Small intestine (tissue), 7 donors: ENCODE results near the gene DGLUCY. TPM values are rescaled to one million over a fixed set of nuclear protein-coding genes. Genes with fewer than 3 reads are reported as not detected.

ENCODE experiments used
- DNase-seq, 2 donors: peaks; one replicate each; pipeline versions ENCODE4 v3.0.0 to v3.0.0-alpha.2; 2013
- FAIRE-seq: peaks from 2 replicates; lab custom pipeline; 2012; peaks lifted over from hg19 to GRCh38; lab: Jason Lieb, UNC
- H3K27ac ChIP-seq, 3 donors: one replicate each; pipeline ENCODE4 v1.5.1; 2013; ENCODE audit warnings: low read length in 2 of 3, mild to moderate bottlenecking in 2 of 3, control low read depth in 1 of 3, inconsistent platforms in 1 of 3, low read depth in 1 of 3, moderate library complexity in 1 of 3
- H3K27me3 ChIP-seq, 3 donors: one replicate each; pipeline ENCODE4 v1.6.1; 2013; ENCODE audit warnings: low read length in 3 of 3, inconsistent platforms in 1 of 3; ENCODE audit not compliant: control insufficient read depth in 3 of 3, insufficient read depth in 3 of 3
- H3K36me3 ChIP-seq, 3 donors: one replicate each; pipeline ENCODE4 v1.6.1; 2013; ENCODE audit warnings: low read length in 3 of 3, inconsistent platforms in 1 of 3, low read depth in 1 of 3, mild to moderate bottlenecking in 1 of 3, moderate library complexity in 1 of 3; ENCODE audit not compliant: control insufficient read depth in 3 of 3, insufficient read depth in 2 of 3
- H3K4me1 ChIP-seq, 3 donors: one replicate each; pipeline ENCODE4 v1.6.1; 2013; ENCODE audit warnings: low read length in 2 of 3, inconsistent platforms in 1 of 3, low read depth in 1 of 3, mild to moderate bottlenecking in 1 of 3, moderate library complexity in 1 of 3; ENCODE audit not compliant: control insufficient read depth in 3 of 3, insufficient read depth in 2 of 3
- H3K4me3 ChIP-seq, 3 donors: one replicate each; pipeline ENCODE4 v1.5.1; 2013; ENCODE audit warnings: low read length in 3 of 3, control low read depth in 1 of 3, inconsistent platforms in 1 of 3, low read depth in 1 of 3, mild to moderate bottlenecking in 1 of 3, moderate library complexity in 1 of 3
- H3K9me3 ChIP-seq, 2 donors: one replicate each; pipeline ENCODE4 v1.6.1; 2013; ENCODE audit warnings: low read depth in 1 of 2, low read length in 1 of 2; ENCODE audit not compliant: control insufficient read depth in 2 of 2, insufficient read depth in 1 of 2
- WGBS, 3 donors: extraction: QIAGEN DNeasy Blood & Tissue Kit; methylation state at CpG; one replicate each; pipeline ENCODE4 v1.1.7; 2013; 5-methylcytosine and 5-hydroxymethylcytosine counted together
- polyA plus RNA-seq, 4 donors: library from polyadenylated mRNA; stranded (reverse) in 3 of 4; unstranded in 1 of 4; fragments of 200-250 nt in 3 of 4; fragments of 120-200 nt in 1 of 4; gene quantifications; one replicate each; pipeline versions ENCODE4 v1.2.1 to v1.2.3, GENCODE V29; 2013
- donor health status: healthy with polysubstance abuse.
- donor health status: control.
- donor health status: control.
- donor health status: Bipolar disorder and iron deficiency.
- donor health status: healthy.

DGLUCY gene
- polyA plus RNA-seq, 4 donors = 11.9 to 74.9 (median 30.2) TPM

- Histone ChIP-seq H3K27ac (no peak overlapping the region), H3K4me3 (no peak overlapping the region), H3K9me3 (no peaks in the 10 kb centered on the region), H3K36me3 (peaks cover 2 to 49% (median 4%) of the 10 kb centered on the region in 3 donors), H3K27me3 (no peaks in the 10 kb centered on the region), H3K4me1 (peaks cover 0 to 15% (median 0%) of the 10 kb centered on the region in 3 donors)
- WGBS, 3 donors = 95 to 100% (median 97%) methylated on average over 7 of the region's 7 CpGs
- FAIRE-seq = no peak
- no peak for DNase-seq
These were observed 21.2 kb downstream of the DGLUCY start for GRCh38 chr14:91135039-91135438.

DNA sequence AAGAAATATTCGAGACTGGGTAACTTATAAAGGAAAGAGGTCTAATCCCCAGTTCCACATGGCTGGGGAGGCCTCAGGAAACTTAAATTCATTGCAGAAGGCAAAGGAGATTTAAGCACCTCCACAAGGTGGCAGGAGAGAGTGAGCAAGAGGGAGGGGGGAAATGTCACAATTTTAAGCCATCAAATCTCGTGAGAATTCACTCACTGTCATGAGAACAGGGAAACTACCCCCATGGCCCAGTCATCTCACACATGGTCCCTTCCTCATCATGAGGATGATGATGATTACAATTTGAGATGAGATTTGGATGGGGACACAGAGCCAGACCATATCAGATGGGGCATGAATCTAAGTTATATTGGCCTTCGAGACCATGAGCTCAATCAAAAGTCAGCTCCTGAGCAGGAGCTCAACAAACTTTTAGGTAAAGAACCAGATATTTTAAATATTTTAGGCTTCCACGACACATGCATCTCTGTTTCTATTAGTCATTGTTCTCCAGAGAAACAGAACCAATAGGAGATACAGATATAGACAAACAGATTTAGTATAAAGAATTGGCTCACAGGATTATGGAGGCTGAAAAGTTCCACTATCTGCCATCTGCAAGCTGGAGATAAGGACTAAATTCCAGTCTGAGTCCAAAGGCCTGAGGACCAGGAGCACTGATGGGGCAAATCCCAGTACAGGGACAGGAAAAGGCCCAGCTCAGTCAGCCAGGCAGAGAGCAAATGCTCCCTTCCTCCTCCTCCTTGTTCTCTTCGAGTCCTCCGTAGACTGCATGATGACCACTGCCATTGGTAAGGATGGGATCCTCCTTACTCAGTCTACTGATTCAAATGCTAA lies 24.9 kb downstream of the DGLUCY start:
- no peak for FAIRE-seq
- Histone ChIP-seq H3K36me3 (peaks cover 0 to 44% (median 2%) of the 10 kb centered on the region in 3 donors), H3K4me1 (peaks cover 0 to 20% (median 0%) of the 10 kb centered on the region in 3 donors), H3K27me3 (no peaks in the 10 kb centered on the region), H3K4me3 (no peak overlapping the region), H3K9me3 (no peaks in the 10 kb centered on the region), H3K27ac (peak overlapping the region in 1 of 3 donors; percentile 72)
- peak; percentile 54 to 85 for DNase-seq
- WGBS, 3 donors = 67 to 81% (median 72%) methylated on average over 6 of the region's 6 CpGs

- FAIRE-seq (no peak), DNase-seq (peak; percentile 78 to 81)
- Histone ChIP-seq H3K27me3 (no peaks in the 10 kb centered on the region), H3K27ac (peak overlapping the region in 1 of 3 donors; percentile 81), H3K36me3 (peaks cover 0 to 49% (median 0%) of the 10 kb centered on the region in 3 donors), H3K4me3 (no peak overlapping the region), H3K4me1 (peaks cover 0 to 20% (median 0%) of the 10 kb centered on the region in 3 donors), H3K9me3 (no peaks in the 10 kb centered on the region)
These were observed 25.9 kb downstream of the DGLUCY start for GRCh38 chr14:91139776-91140175.

- Histone ChIP-seq H3K9me3 (no peaks in the 10 kb centered on the region), H3K4me3 (no peak overlapping the region), H3K4me1 (peaks cover 0 to 20% (median 0%) of the 10 kb centered on the region in 3 donors), H3K27me3 (no peaks in the 10 kb centered on the region), H3K36me3 (peaks cover 0 to 51% (median 2%) of the 10 kb centered on the region in 3 donors), H3K27ac (peak overlapping the region in 1 of 3 donors; percentile 81)
- 84 to 91% (median 90%) methylated on average over 3 of the region's 3 CpGs for WGBS, 3 donors
- DNase-seq (peak; percentile 56 to 66), FAIRE-seq (no peak)
These were observed 26.8 kb downstream of the DGLUCY start for GRCh38 chr14:91140672-91141071.

DNA sequence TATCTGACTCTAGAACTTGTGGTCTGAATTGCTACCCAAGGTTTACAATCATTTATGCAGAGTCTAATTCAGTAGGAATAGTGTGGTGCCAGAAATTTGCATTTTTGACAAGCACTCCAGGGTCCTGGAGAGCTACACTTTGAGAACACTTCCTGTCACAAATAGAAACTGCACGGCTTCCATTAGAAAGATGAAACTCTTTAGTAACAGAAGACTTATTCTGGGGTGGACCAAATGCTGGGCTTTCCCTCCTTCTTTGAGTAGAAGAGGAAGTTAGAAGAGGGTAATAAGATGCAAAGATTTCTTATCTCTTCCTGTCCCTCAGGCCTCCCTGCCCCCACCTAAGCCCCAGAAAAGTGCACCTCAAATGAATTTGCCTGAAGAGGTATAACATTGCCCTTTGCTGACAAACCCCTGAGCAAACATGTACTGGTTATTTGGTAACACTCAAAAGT lies 28.4 kb downstream of the DGLUCY start:
- WGBS, 3 donors = 63 to 92% (median 68%) methylated on average over 1 of the region's 1 CpG
- DNase-seq = no peak
- Histone ChIP-seq H3K36me3 (peaks cover 0 to 56% (median 9%) of the 10 kb centered on the region in 3 donors), H3K9me3 (no peaks in the 10 kb centered on the region), H3K4me3 (no peak overlapping the region), H3K4me1 (peaks cover 0 to 20% (median 0%) of the 10 kb centered on the region in 3 donors), H3K27ac (peak overlapping the region in 1 of 3 donors; percentile 12), H3K27me3 (no peaks in the 10 kb centered on the region)
- FAIRE-seq = no peak

DNA sequence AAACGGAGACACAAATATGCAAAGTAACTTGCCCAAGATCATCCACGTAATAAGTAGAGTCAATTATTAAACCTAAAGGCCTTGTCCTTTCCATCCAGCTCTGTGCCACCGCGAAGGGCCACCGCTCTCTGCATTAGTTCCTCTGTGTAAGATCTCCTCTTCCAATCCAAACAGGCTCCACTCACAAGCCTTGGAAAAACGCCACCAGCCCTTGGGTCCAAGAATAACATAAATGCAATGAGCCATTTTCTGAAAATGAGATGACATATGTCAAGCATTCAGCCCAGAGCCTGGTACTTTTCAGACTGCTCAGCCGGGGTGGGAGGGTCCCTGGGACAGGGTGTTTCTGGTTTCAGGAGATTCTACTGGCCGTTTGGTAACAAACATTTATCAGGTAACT lies 30.0 kb downstream of the DGLUCY start:
- peaks cover 3 to 64% (median 9%) of the 10 kb centered on the region in 3 donors for H3K36me3 ChIP-seq
- no peak overlapping the region for H3K27ac ChIP-seq
- peaks cover 0 to 16% (median 0%) of the 10 kb centered on the region in 3 donors for H3K4me1 ChIP-seq
- DNase-seq (no peak), FAIRE-seq (no peak)
- no peaks in the 10 kb centered on the region for H3K27me3 ChIP-seq
- no peak overlapping the region for H3K4me3 ChIP-seq
- WGBS, 3 donors = 81 to 86% (median 83%) methylated on average over 8 of the region's 8 CpGs
- H3K9me3 ChIP-seq = no peaks in the 10 kb centered on the region

GRCh38 chr14:91144425-91145145 lies 30.7 kb downstream of the DGLUCY start:
- DNase-seq (no peak), FAIRE-seq (no peak)
- no peak overlapping the region for H3K4me3 ChIP-seq
- no peaks in the 10 kb centered on the region for H3K9me3 ChIP-seq
- 74 to 91% (median 89%) methylated on average over 5 of the region's 5 CpGs for WGBS, 3 donors
- H3K36me3 ChIP-seq = peaks cover 3 to 65% (median 9%) of the 10 kb centered on the region in 3 donors
- peaks cover 0 to 9% (median 3%) of the 10 kb centered on the region in 3 donors for H3K4me1 ChIP-seq
- H3K27ac ChIP-seq = peak overlapping the region in 1 of 3 donors; percentile 32
- H3K27me3 ChIP-seq = no peaks in the 10 kb centered on the region
